Fibroblast of upper back skin (primary cell): ENCODE measurements around the gene SDSL.
A peak's percentile ranks its signal among the peaks of the same experiment; 100 is the strongest.

Source experiments
- DNase-seq: peaks from one replicate; pipeline ENCODE4 v3.0.0-alpha.2; 2013

SDSL gene

GRCh38 chr12:113396828-113397496 is 25.2 kb upstream of the SDSL start:
- no peak for DNase-seq

DNA sequence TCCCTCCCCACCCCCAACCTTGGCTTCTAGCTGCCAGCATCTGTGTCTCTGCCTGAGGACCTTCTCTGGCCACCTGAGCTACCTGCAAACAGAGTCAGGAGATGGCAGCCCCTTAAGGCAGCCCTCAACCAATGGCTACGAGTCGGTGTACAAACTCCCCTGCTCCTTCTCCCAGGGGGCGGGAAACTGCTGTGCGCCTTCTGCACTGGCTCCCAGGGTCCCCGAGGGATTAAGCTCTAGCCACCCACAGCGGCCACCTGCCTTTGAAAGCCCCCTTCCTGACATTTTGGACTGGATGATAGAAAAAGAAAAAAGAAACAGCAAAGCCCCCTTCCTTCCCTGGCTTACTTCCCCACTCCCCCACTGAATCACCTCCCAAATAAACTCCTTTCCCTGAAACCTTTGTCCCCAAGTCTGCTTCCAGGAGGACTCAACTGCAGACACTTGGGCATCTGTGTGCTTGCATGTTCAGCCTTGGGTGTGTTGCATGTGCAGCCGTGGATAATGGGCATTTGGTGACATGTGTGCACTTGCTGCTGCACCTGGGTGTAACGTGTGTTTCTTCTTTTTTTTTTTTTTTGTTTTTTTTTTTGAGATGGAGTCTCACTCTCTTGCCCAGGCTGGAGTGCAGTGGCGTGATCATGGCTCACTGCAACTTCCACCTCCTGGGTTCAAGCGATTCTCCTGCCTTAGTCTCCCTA is 24.5 kb upstream of the SDSL start:
- no peak for DNase-seq

- no peak for DNase-seq
These were observed 23.6 kb upstream of the SDSL start for GRCh38 chr12:113398346-113399290.

DNA sequence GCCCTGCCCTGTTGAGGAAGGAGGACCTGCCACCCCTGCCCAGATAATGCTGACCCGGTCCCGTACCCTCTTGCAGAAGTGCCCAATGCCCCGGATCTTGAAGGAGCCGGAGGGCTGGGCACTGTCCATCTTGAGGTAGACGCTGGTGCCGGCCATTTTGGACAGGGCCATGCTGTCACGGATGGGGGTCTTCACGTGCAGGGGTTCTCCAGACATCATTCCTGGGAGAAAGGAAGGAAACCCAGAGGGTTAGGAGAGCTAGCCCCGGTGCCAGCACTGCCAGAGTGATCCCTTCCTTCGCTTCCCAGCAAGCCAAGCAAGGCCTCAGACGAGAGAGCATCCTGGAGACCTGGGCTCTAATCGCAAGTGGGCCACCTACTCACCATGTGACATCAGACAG is 22.7 kb upstream of the SDSL start:
- no peak for DNase-seq

GRCh38 chr12:113400362-113400761 is 21.8 kb upstream of the SDSL start:
- DNase-seq, result no peak

GRCh38 chr12:113401066-113402000 is 20.8 kb upstream of the SDSL start:
- no peak for DNase-seq

- no peak for DNase-seq
These were observed 19.5 kb upstream of the SDSL start for GRCh38 chr12:113402586-113403260.

GRCh38 chr12:113403435-113404415 is 18.5 kb upstream of the SDSL start, which contains the start of gene SDS:
TSS of gene SDS (minus strand) at chr12:113403887. CDS start at chr12:113399708, 4,179 bp downstream.
- DNase-seq, result peak; percentile 54

DNA sequence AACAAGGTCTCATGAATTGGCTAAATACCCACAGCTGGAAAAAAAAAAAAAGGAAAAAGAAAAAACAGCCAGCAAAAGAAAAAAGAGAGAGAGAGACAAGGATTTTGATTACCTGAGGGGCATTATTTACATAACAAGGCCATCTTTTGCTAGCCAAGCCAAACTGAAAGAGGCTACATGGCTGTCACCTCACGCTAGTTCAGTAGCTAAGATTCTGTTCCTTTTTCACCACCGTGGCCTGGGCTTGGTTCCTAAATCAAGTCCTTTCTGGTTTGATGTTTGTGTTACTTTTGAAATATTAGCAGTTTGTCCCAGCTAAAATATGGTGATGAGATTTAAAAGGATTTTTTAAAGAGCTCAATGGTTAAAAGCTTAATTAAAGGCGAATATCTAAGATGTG is 16.5 kb upstream of the SDSL start:
- no peak for DNase-seq

- DNase-seq, result peak; percentile 46
These were observed 14.1 kb upstream of the SDSL start for GRCh38 chr12:113407931-113408600.

DNA sequence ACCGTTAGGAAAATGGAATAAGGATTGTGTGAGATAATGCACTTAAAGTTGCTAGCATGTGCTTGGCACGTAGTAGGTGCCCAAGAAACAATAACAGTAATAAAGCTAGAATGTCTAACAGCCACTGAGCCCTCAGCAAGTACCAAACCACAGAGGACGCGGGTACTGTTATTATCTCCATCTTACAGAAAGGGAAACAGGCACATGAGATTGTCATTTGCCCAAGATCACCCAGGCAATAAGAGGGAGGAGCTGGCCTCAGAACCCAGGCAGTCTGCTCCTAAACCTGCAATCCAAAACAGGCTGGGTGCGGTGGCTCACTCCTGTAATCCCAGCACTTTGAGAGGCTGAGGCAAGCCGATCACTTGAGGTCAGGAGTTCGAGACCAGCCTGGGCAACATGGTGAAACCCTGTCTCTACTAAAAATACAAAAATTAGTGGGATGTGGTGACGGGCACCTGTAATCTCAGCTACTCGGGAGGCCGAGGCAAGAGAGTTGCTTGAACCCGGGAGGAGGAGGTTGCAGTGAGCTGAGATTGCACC is 13.4 kb upstream of the SDSL start:
- DNase-seq, result no peak

DNA sequence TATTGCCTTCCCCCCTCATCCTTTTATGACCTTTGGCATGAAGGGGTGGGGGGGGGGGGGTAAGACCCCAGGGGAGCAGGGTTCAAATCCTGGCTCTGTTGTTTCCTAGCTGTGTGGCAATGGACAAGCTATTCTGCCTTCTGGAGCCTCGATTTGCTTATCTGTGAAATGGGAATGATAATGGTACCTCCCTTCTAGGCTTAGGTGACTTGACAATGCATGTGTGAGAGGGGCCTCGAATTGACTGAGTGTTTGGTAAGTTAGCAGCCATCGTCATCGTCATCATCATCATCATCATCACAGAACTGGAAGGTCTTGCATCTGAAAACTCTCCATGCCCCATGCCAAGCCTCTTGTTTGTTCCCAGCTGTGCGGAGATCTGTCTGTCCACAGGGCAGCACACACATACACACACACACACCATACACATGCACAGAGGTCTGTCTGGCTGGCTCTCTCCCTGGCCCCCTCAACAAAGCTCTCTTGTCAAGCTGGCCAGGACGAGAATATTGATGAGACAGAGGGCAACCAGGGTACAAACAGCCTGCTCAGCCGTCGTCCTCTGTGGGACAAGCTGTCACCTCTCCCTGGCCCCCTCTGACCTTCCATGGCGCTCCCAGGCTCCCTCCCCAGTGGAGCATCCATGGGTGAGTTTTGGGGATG is 12.6 kb upstream of the SDSL start:
- no peak for DNase-seq

DNA sequence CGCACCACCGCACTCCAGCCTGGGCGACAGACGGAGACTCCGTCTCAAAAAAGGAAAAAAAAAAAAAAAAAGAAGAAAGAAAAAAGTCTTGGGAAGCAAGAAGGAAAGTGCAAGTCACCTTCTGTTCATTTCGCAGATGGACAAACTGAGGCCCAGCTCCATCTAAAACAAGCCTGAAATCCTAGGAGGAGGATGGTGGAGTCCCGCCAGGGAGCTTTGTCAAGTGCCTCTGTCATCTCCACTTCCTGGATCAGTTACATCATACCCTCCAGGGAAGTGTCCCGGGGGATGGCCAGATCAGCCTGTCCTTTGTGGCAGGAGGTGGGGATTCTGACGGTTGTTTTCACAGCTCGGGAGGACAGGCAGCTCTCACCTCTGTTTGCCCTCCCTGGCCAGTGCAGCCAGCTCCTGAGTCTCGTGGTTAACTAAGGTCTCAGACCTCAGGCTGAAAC is 8.7 kb upstream of the SDSL start:
- DNase-seq, result peak; percentile 6

DNA sequence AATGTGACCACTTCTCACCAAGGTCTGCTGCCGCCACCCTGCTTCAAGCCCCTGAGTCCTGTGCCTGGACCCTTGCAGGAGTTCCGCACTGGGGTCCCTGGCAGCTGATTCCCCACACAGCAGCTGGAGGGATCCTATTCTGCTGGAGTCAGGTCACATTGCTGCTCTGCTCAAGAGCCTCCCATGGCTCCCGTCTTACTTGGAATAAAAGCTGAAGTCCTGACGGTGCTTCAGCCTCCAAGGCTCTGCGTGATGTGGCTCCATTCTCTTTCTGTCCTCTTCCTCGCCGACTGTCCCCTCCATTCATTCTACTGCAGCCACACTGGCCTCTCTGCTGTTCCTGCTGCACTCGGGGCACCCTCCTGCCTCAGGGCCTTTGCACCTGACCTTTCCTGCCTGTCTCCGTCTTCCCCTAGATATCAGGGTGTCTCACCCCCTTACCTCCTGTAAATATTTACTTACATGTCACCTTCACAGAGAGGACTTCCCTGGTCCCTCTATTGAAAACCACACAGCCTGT is 7.6 kb upstream of the SDSL start:
- DNase-seq, result no peak

GRCh38 chr12:113416091-113416754 is 6.0 kb upstream of the SDSL start:
- no peak for DNase-seq

DNA sequence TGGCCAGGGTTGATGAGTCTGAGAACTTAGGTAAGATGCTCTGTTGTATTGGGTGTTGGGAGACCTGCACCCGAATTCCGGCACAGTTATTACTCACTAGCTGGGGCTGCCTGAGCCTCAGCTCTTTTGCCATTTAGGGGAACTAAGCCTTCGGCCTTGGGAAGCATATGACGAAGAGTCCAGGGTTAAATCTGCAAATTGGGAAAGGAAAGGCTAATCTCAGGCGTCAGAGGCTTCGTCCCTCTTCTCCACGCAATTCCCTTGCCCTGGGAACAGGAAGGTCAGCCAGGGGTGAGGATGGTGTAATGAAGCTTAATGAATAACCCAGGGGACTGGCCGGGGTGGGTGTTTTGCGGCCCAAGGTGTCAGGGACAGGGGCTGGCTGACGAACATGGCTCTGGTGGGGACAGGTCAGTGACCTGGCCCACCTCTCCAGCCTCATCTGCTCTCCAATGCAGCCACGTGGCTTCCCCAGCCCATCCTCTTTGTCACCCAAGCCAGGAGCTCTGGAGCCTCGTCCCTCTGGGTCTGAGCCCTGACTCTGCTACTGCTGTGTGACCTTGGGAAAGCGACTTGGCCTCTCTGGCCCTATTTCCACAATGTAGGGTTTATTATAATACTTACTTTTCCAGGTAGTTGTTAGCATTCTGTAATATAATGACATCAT is 3.8 kb upstream of the SDSL start:
- DNase-seq, result no peak

DNA sequence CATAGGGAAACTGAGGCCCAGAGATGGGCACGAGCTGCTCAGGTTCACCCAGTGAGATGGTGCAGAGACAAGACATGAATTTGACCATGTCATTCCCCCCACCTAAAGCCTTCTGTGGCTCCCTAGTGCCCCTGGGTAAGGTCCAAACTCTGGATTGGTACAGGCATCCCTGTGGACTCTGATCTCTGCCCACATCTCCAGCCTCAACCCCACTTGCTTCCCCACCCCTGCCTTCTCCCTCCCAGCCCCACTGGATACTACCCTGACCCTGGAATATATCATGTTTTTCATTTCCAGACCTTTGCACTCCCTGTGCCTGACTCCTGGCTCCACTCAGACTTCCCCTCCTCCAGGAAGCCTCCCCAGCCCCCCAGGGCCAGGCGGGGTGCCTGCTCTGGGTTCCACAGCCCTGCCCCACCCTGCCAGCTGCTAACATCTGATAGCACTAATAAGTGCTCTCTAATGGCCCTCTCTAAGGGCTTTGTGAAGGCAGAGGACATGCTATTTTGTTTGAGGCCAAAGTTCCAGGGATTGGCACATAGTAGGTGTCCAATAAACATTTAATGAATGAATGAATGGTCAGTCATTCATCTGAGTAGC is 1.1 kb upstream of the SDSL start:
- DNase-seq, result no peak
